ENCODE measurements around the gene LDLRAD4.

DNA sequence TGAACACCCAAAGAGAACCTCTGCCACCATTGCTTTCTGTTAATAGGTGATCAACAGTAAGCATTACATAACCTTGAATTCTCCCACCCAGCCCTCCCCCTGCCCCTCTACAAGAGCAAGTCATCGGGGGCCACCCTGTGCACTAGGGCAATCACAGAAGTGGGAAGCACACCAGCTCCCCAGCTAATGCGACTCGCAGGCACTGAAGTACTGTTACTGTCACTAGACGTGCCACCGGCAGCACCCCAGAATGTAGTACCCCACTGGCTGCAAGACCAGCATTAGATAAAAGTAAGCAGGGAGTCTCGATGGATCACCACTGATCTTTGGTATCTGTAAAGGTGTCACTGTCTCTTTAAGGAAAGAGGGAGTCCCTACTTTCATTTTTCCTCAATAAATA, 340.2 kb downstream of the LDLRAD4 start:
- TF ChIP-seq CTCF (IDR thresholded peaks at IDR 0.05) (no peak), POLR2A (IDR thresholded peaks at IDR 0.05) (no peak)
